GM21390 (cell line): Measurements from ENCODE around the gene KPNA4.
"Not testable (repeated sequence)": the region's sequence is repeated elsewhere in the genome, so short reads cannot be mapped to it uniquely, and the experiment has no call there.

Experiments used
- ATAC-seq: cut with Tn5 transposase; IDR thresholded peaks from one replicate; pipeline ENCODE4 v1.9.1; 2021; ENCODE audit not compliant: unreplicated experiment

Gene KPNA4, protein sequence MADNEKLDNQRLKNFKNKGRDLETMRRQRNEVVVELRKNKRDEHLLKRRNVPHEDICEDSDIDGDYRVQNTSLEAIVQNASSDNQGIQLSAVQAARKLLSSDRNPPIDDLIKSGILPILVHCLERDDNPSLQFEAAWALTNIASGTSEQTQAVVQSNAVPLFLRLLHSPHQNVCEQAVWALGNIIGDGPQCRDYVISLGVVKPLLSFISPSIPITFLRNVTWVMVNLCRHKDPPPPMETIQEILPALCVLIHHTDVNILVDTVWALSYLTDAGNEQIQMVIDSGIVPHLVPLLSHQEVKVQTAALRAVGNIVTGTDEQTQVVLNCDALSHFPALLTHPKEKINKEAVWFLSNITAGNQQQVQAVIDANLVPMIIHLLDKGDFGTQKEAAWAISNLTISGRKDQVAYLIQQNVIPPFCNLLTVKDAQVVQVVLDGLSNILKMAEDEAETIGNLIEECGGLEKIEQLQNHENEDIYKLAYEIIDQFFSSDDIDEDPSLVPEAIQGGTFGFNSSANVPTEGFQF

DNA sequence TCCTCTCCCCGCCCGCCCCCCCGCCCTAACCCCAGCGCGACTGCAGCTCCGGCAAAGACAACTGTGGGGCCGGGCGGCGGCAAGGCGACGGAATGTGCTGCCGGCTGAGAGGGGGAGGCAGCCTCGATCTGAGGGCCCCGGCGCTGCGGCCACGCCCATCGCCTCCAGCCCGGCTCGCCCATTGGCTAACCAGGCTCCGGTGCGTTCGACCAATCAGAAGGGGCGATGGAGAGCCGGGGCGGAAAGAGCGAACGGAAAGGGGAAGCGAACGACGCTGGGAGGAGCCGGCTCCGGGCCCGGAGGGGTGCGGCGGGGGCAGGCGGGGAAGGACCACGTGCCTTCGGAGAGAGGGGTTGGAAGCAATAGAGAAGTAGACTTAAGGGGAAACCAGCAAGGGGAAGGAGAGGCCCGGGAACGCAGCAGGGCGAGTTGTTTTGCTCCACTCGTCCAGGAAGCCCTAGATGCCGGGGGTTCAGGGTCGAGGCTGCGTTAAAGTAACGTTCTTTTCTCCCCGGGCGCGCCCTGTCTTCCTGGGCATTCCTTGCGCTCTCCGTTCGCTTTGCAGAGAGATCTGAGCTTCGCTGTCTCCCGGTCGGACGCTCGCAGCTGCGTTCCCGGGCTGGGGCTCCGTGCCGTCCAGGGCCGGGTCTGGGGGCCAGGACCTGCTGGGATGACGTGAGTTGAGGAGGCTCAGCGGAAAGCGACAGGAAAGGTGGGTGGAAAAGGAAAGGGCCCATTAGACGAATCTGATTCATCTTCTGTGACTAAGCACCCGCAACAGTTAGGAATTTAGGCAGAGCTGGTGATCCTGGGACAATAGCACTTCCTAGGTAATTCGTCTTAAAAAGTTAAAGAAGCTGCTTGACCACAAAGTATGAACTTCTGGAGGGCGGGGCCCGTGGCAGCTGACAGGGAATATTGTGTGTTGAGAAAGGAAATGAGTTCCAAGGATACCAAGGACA lies at the start of gene KPNA4:
KPNA4 (minus strand) TSS at position 130 of the 962 bp plus-strand sequence. CDS start 289 bp downstream, outside the sequence.
- peak; percentile 90 for ATAC-seq

DNA sequence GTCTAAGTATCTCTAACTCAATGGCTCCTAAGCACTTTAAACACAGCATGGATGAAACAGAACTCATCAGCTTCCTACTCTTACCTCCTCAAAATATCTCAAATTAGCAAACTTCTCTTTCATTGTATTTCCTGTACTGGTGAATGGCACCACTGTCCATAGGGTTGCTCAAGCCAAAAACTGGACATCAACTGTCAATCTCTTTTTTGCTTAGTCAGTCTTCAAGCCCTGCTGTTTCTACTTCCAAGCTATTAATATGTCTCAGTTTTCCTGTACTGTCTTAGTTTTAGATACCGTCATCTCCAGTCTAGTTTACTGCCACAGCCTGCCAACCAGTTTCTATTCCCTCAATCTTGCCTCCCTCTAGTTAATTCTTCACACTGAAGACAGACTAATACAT lies 48.3 kb upstream of the KPNA4 start:
- no peak for ATAC-seq

DNA sequence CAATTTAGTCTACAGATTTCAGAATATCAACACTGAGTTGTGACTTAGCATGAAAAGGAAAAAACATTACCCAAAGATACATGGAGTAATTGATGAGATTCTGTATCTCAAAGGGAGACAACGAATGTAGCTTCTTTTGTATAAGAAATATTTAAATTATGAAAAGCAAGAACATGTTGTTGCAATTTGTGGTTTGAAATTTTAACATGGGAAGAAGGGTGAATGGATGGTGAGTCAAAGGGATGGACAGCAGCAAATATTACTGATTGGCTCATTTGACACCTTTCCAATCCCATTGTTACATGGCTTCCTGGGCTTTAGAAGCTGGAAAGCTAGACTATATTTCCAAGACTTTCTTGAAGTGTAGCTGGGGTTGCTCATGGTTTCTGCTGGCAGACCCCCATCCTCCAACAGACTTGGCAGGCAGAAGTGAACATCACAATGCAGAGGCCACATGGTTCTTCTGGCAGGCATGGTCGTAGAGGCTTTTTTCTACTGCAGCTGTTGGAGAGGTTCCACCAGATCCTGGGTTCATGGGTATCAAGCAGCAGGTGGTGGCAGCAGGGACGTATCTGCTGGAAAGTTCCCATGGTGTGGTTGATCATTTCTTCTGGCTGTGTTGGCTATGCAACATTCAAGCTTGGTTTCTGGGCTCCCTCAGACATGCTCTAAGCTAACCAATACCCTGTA lies 47.2 kb upstream of the KPNA4 start:
- no peak for ATAC-seq

DNA sequence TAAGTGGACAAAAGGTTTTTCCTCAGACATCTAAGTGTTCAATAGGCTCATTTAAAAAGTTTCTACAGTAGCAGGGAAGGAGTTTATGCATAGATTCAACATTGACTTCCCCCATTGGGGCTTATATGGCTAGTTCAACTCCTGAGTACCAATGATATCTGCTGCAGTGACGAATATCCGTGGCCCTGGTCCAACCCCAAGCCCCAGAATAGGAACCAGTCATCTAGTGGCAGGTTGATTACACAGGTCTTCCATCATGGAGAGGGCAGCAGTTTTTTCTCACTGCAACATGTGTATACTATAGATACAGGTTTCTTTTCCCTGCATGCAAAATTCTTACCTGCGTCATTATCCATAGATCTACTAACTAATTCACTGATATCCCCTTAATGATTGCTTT lies 45.8 kb upstream of the KPNA4 start:
- no peak for ATAC-seq

DNA sequence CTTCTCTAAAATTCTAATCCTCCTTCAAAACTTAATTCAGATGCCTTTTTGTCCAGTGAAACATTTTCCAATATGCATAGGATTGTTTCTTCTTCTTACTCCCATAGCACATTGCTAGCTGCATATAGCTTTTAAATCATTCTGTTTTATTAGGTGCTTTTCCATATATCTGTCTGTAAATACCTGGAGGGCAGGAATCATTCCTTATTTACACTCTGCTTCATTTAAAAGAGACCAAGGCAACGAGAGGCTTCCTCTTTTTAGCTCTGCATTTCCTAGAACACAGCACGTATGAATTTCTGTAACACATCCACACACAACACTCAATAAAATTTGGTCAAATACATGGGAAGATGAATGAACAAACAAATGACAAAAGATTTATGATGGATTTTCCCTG lies 43.5 kb upstream of the KPNA4 start:
- ATAC-seq: no peak

DNA sequence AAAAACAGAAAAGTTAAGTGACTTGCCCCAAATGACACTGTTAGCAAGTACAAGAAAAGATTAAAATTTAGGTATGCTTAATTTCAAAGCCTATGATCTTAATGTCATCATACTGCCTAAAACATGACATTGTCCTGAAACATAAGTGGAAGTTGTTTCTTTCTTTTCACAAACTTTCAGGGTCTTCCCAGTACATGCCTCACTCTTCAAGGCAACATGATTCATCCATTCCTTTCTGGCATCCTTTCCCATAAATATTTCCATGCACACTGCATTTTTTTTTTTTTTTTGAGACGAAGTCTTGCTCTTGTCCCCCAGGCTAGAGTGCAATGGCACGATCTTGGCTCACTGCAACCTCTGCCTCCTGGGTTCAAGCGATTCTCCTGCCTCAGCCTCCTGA lies 42.5 kb upstream of the KPNA4 start:
- no peak for ATAC-seq

DNA sequence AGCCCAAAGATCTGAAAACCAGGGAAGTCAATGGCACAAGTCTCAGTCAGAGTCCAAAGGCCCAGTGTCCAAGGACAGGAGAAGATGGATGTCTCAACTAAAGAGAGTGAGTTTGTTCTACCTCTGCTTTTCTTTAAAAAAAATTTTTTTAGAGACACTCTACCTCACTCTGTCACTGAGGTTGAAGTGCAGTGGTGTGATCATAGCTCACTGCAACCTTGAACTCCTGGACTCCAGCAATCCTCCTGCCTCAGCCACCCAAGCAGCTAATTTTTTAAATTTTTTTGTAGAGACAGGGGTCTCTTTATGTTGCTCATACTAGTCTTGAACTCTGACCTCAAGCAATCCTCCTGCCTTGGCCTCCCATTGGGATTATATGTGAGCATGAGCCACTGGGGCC lies 39.9 kb upstream of the KPNA4 start:
- no peak for ATAC-seq

DNA sequence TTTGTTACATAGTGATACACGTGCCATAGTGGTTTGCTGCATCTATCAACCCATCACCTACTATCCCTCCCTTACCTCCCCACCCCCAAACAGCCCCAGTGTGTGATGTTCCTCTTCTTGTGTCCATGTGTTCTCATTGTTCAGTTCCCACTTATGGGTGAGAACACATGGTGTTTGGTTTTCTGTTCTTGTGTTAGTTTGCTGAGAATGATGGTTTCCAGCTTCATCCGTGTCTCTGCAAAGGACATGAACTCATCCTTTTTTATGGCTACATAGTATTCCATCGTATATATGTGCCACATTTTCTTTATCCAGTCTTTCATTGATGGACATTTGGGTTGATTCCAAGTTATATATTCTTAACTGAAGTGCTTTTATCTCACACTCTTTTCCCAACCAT lies 38.5 kb upstream of the KPNA4 start:
- ATAC-seq: not testable (repeated sequence)

DNA sequence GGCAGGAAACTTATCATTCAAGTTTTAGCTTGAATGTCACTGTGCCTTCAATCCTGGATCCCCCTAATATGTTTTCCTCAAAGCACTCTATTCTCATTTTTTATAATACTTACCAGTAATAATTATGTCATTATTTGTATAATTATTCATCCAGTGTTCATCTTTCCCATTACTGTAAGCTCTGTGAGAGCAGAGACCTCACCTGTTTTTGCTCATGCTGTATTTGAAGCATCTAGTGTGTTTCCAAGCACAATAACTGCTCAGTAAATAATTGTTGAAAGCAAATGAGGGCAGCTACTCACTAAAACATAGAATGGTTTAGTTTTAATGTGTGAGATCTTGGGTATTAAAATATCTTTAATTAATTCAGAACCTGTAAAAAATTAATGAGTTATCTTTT lies 36.9 kb upstream of the KPNA4 start:
- no peak for ATAC-seq

DNA sequence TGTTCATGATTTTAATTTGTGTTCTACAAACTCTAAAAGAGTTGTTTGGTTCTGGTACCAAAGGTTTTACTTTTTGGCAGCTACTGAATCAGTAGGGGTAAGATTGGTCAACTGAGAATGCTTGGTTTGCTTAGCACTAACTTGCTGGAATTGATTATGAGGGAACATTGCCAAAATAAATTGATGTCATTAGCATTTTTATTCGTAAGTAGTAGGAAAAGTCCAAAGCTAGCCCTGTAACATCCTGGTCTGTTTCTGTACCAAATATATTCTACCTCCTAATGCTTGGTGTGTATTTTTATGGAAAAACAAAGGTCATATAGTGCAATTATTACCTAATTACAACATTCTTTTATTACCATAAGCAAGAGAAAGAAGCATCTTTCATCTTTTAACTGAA lies 35.9 kb upstream of the KPNA4 start:
- ATAC-seq: no peak

DNA sequence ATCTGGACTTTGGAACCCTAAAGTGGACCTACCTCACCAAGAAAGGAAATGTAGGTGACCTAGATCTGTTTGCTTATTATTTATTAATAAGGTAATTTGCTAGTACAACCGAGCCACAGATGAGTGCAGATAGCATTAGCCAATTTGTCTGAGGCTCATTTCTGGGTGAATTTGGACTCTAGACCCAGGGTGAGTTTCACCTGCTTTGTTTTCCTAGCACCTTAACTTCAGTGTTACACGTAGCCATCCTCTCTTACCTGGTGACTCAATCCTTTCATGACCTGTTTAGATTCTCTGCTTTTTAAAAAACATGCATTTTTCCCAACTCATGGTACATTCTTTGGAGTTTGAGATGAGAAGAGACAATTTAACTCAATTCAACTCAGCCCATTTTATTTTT lies 33.5 kb upstream of the KPNA4 start:
- no peak for ATAC-seq

DNA sequence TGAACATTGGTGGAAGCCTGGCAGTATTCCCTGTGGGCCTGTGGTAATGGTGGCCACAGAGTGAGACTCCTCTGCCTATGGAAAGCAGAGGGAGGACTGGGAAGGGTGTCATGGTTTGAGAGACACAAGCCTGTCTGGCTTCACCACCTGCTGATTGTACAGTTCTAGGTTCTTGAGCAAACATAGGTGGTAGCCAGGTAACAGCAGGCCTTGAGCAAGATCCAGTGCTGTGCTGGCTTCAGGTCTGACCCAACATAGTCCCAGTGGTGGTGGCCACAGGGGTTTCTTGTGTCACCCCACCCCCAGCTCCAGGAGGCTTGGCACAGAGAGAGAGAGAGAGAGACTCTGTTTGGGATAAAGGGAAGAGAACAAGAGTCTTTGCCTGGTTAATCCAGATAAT lies 22.7 kb upstream of the KPNA4 start:
- ATAC-seq: no peak

DNA sequence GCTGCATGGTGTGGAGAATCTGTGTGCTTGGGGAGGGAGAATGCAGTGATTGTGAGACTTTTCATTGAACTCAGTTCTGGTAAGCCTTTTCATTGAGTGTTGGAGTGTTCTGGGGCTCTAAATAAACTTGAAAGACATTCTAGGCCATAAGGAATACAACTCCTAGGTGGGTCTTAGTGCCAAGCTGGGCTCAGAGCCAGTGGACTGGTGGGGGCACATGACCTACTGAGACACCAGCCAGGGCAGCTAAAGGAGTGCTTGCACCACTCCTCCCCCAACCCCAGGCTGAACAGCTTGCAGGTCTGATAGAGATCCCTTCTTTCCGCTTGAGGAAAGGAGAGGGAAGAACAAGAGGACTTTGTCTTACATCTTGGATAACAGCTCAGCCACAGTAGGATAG lies 21.7 kb upstream of the KPNA4 start:
- ATAC-seq: no peak

DNA sequence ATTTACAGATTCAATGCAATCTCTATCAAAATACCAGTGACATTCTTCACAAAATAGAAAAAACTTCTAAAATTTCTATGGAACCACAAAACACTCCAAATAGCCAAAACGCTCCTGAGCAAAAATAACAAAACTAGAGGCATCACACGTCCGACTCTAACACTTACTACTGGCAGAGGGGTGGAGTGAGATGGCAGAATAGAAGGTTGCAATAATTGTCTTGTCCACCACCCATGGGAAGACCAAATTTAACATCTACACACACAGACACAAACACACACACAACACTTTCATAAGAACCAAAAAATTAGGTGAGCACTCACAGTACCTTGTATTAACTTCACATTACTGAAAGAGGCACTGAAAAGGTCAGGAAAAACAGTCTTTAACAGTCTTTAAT lies 21.3 kb upstream of the KPNA4 start:
- ATAC-seq: no peak

DNA sequence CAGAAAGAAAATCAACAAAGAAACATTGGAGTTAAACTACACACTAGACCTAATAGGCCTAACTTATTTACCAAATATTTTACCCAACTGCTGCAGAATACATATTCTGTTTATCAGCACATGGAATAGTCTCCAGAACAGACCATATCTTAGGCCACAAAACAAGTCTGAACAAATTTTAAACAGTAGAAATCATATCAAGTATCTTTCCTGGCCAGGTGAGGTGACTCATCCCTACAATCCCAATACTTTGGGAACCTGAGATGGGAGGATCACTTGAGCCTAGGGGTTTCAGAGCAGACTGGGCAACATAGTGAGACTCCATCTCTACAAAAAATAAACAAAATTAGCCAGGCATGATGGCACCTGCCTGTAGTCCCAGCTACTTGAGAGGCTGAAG lies 18.1 kb upstream of the KPNA4 start:
- ATAC-seq: no peak

DNA sequence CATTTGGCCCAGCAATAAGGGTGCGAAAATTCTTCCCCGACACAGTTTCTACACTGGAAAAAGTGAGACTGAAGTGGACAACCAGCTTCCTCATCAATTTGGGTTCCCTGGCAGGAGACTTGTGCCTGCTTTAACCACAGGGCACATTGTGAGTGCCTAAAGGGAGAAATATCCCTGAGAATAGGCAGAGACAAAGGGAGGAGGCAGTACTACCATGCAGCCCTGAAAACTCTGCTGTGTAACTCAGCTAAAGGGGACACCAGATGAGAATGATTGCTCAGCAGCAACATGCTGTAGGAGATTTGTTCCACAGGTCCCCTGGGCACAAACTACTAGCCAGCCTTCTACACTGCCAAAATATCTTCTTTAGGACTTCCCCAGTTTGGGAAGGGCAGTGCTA lies 15.6 kb upstream of the KPNA4 start:
- no peak for ATAC-seq

DNA sequence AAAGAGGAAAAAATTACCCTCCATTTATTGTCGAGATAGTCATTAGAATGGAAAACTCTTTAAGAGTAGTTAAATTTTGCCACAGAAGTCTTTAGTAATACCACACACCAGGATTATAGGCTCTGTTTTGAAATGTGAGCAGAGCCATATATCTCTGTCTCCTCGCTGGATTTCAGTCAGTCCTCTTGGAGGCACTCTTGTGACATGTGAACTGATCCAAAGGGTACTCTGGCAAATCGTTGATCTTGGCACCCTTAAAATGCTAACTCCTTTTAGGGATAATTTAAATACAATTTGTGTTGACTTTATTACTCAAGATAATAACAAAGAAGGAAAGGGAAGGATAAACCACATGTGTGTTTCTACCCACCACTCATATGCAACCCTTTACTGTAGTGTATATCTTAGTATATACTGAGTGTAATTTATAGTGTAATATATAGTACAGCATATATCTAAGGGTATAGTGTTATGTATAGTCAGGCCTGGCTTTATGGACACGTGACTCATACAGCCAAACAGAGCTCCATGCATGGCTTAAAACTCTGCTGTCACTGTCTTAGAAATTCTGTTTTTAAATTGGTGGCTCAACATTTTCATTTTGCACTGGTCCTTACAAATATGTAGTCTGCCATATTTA lies 12.3 kb upstream of the KPNA4 start:
- no peak for ATAC-seq

DNA sequence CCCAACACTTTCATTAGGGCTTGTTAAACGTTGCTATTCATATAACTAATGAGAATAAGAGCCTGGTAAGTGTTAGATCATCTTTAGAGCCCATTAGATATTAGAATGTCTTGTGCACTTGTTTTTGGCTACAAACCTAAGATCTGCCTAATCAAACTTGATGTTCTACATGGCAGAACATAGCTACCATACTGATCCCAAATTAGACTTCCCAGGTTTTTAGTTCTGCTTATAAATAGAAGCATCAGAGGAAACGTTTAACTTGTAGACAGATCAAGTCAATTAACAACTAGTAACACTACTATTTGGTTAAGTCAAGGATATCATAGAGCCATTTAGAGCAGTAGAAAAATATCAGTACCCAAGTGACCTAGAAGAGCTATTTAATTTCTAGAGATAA lies 11.7 kb upstream of the KPNA4 start:
- no peak for ATAC-seq

DNA sequence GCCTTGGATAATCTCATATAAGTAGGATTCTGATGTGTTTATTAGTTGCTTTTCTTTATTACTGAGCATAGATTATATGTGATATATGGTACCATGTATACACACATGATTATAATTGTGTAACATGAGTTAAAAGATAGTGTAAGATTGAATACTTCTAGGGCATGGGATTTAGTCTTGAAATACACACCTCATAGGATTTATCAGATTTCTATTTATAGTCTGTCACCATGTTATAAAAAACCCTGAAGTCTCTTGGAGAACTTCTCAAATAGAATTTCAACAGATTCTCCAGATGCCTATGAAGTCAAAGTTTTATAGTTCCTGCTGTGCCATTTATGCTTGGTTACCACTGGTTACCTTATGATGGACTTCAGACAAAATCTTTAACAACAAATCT lies 11.2 kb upstream of the KPNA4 start:
- no peak for ATAC-seq

DNA sequence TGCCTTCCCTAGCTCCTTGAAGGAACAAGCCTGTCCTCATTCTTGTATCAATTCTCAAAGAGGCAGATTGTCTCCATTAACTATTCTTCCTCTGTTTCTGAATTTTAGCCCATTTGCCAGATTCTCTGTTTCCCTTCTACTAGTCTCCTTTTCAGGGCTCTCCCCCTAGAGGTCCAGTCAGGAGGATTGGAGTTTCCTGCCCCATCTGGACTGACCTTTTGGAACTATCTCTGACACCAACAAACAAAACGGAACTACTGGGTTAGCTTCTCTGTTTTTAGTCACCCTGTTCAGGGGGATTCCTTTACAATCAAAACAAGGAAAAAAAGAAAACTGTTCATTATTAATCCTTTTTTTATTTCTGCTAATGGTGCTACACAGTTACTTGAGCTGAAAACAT lies 10.2 kb upstream of the KPNA4 start:
- ATAC-seq: no peak

DNA sequence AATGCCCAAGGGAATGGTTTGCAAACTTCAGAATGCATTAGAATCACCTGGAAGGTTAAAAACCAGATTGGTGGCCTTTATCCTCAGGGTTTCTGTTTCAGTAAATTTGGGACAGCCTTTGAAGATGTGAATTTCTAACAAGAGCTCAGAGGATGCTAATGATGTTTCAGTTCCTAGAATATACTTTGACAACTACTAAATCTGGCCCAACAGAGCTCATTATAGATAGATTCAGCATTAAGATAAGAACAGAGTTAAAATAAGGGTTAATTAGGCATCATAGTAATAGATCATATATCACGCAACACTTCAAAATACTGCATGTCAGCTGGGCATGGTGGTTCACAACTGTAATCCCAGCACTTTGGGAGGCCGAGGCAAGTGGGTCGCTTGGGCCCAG lies 9.3 kb upstream of the KPNA4 start:
- no peak for ATAC-seq
